ENCODE results near the gene SREK1. TPM values are rescaled to one million over a fixed set of nuclear protein-coding genes. Genes with fewer than 3 reads are reported as not detected.

The SREK1 gene
- total and polyA plus RNA-seq, 9 of the 15 experiments (the other 6 are each of a cell fraction or from before 2014, with no cell fraction given), result 40.8 to 128 (median 81.9) TPM

- TF ChIP-seq PTRF (tag; IDR thresholded peaks at IDR 0.05), result no peak
- TF ChIP-seq ZNF589 (CRISPR knock-in tag; IDR thresholded peaks at IDR 0.05; ENCODE audit: low read depth), result peak; percentile 86
- TF ChIP-seq CREB3L1 (IDR thresholded peaks at IDR 0.05; ENCODE audit: borderline replicate concordance, low read depth), result no peak
- TF ChIP-seq ZNF668 (CRISPR knock-in tag; IDR thresholded peaks at IDR 0.05), result no peak
- TF ChIP-seq POLR2A (conservative IDR thresholded peaks at IDR 0.05), result no peak
- TF ChIP-seq E2F5 (CRISPR knock-in tag; IDR thresholded peaks at IDR 0.05), result no peak
- no peak for TF ChIP-seq KLF13 (tag; IDR thresholded peaks at IDR 0.05; ENCODE audit: borderline replicate concordance, low read depth)
- TF ChIP-seq PATZ1 (CRISPR knock-in tag; IDR thresholded peaks at IDR 0.05; ENCODE audit: borderline replicate concordance), result peak; percentile 59; the same call in 1 of the 2 replicates
These were observed 527 bp upstream of the SREK1 start (continued) for GRCh38 chr5:66143473-66144073.
